Measurements from ENCODE around the gene RNF121. TPM values are rescaled to one million over a fixed set of nuclear protein-coding genes. Genes with fewer than 3 reads are reported as not detected.

Gene RNF121
- total RNA-seq, 4 donors from 2014 or later = 13.1 to 25.8 (median 21.5) TPM

- no CpG with 5 or more reads among the region's 5 CpGs for WGBS, 2 donors (ENCODE audit: low coverage in 1 of 2)
- no peak for ATAC-seq
Observed at GRCh38 chr11:72045849-72046248, 117.0 kb downstream of the RNF121 start.

More at GRCh38 chr11:72045849-72046248, 117.0 kb downstream of the RNF121 start:
- H3K36me3 ChIP-seq = peaks cover 0 to 9% of the 10 kb centered on the region in 2 donors
- peak overlapping the region in 2 of 4 donors; percentile 33 to 37 for H3K27ac ChIP-seq
- no peak overlapping the region for H3K4me3 ChIP-seq
- no peak for TF ChIP-seq POLR2A (IDR thresholded peaks at IDR 0.05)
- no peak for TF ChIP-seq EP300 (IDR thresholded peaks at IDR 0.05)
- TF ChIP-seq POLR2AphosphoS5 (IDR thresholded peaks at IDR 0.05) = no peak
- TF ChIP-seq CTCF (IDR thresholded peaks at IDR 0.05) = no peak
- no peaks in the 10 kb centered on the region for H3K27me3 ChIP-seq
- no peaks in the 10 kb centered on the region for H3K9me3 ChIP-seq
- peaks cover 6 to 56% (median 18%) of the 10 kb centered on the region in 3 donors for H3K4me1 ChIP-seq

Other genes starting within 250 kb of the RNF121 start
- not detected for gene DEFB108B, start 95.8 kb upstream of the RNF121 start, total RNA-seq
- not detected for gene DEFB131B, start 50.6 kb upstream of the RNF121 start, total RNA-seq
- gene XNDC1N, start 452 bp upstream of the RNF121 start, total RNA-seq = 10 to 100 TPM in 1 of 4 donors, 1 to 10 TPM in 3; 4.7 to 27.7 (median 7.7) TPM
- 1 to 10 TPM; 2.5 to 8.9 (median 6.7) TPM for gene IL18BP, start 69.9 kb downstream of the RNF121 start, total RNA-seq
- 100 to 1,000 TPM; 235 to 370 (median 290) TPM for gene NUMA1, start 151.5 kb downstream of the RNF121 start, total RNA-seq
- 10 to 100 TPM in 2 of 4 donors, 1 to 10 TPM in 2; 6.4 to 18.4 (median 10.7) TPM for gene LRRC51, start 151.8 kb downstream of the RNF121 start, total RNA-seq
- 100 to 1,000 TPM in 1 of 4 donors, 10 to 100 TPM in 3; 87.1 to 103 (median 98.2) TPM for gene LAMTOR1, start 174.3 kb downstream of the RNF121 start, total RNA-seq
- gene TOMT, start 176.9 kb downstream of the RNF121 start, total RNA-seq = not detected
- 10 to 100 TPM; 37.0 to 55.6 (median 39.1) TPM for gene ANAPC15, start 183.6 kb downstream of the RNF121 start, total RNA-seq
- gene FOLR3, start 206.7 kb downstream of the RNF121 start, total RNA-seq = under 1 TPM in 1 of 4 donors, not detected in 3; 0.96 TPM